ENCODE data around the gene APRT. TPM values are rescaled to one million over a fixed set of nuclear protein-coding genes. Genes with fewer than 3 reads are reported as not detected.
A peak's percentile ranks its signal among the peaks of the same experiment; 100 is the strongest.

The APRT gene
- polyA plus RNA-seq, 1 experiment: 152 TPM

DNA sequence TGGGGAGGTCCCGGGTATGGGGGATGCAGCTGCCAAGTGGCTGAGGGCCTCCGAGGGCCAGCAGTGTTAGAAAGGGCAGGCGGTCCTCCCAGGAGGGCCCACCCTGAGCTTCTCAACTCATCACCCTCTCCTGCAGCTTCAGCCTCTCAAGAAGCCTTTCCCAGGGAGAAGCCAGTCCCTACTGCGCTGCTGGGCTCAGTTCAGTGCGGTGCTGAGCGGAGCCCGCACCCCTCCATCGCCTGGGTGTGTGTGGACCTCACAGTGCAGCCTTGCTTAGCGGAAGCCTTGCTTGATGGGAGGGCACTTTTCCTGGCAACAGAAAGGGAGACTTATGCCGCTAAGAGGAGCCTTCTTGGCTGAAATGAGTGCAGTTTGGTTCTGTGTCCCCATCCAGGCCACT is 3.5 kb upstream of the APRT start:
- ChIA-PET POLR2A (no interaction called here), CTCF (interaction anchor here (1.0 to 2.2 kb wide), 5 partner anchors 9 to 322 kb away, joined by 3 to 6 read pairs (median 4); no protein-coding TSS in a partner anchor)
- Histone ChIP-seq H3K36me3 (ENCODE audit: control insufficient read depth, insufficient read depth, low read length) (no peaks in the 10 kb centered on the region; the same call in 1 of the 2 replicates), H3K4me3 (ENCODE audit: low read depth, low read length) (no peak overlapping the region), H3K27me3 (ENCODE audit: control insufficient read depth, insufficient read depth, low read length) (no peaks in the 10 kb centered on the region)
- TF ChIP-seq, protein P1, sequence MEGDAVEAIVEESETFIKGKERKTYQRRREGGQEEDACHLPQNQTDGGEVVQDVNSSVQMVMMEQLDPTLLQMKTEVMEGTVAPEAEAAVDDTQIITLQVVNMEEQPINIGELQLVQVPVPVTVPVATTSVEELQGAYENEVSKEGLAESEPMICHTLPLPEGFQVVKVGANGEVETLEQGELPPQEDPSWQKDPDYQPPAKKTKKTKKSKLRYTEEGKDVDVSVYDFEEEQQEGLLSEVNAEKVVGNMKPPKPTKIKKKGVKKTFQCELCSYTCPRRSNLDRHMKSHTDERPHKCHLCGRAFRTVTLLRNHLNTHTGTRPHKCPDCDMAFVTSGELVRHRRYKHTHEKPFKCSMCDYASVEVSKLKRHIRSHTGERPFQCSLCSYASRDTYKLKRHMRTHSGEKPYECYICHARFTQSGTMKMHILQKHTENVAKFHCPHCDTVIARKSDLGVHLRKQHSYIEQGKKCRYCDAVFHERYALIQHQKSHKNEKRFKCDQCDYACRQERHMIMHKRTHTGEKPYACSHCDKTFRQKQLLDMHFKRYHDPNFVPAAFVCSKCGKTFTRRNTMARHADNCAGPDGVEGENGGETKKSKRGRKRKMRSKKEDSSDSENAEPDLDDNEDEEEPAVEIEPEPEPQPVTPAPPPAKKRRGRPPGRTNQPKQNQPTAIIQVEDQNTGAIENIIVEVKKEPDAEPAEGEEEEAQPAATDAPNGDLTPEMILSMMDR (IDR thresholded peaks at IDR 0.05; ENCODE audit: insufficient read depth, low read depth, low read length): no peak
- no peak for DNase-seq (ENCODE audit: low read depth)

DNA sequence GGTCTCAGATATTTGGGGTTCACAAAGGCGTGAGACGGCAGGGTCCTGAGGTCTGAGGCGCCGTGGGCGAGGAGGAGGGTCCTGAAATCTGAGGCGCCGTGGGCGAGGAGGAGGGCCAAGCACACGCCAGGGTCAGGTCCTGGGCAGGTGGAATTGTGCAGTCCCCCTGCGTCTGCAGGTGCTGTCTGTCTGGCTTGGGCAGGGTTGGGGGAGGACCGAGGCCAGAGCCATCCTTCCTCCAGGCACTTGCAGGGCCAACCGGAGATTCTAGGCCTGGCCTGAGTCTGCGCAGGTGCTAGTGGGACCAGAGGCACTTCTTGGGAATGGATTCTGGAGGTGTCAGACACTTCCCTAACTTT is 2.4 kb upstream of the APRT start:
- H3K27me3 ChIP-seq (ENCODE audit: control insufficient read depth, insufficient read depth, low read length): no peaks in the 10 kb centered on the region
- ChIA-PET CTCF (interaction anchor here (2.2 kb wide), 1 partner anchor 76 kb away, joined by 6 read pairs; no protein-coding TSS in a partner anchor), POLR2A (no interaction called here)
- TF ChIP-seq, protein P1 (IDR thresholded peaks at IDR 0.05; ENCODE audit: insufficient read depth, low read depth, low read length): no peak
- no peak overlapping the region for H3K4me3 ChIP-seq (ENCODE audit: low read depth, low read length)
- H3K36me3 ChIP-seq (ENCODE audit: control insufficient read depth, insufficient read depth, low read length): peaks cover 5% of the 10 kb centered on the region
- DNase-seq (ENCODE audit: low read depth): no peak

DNA sequence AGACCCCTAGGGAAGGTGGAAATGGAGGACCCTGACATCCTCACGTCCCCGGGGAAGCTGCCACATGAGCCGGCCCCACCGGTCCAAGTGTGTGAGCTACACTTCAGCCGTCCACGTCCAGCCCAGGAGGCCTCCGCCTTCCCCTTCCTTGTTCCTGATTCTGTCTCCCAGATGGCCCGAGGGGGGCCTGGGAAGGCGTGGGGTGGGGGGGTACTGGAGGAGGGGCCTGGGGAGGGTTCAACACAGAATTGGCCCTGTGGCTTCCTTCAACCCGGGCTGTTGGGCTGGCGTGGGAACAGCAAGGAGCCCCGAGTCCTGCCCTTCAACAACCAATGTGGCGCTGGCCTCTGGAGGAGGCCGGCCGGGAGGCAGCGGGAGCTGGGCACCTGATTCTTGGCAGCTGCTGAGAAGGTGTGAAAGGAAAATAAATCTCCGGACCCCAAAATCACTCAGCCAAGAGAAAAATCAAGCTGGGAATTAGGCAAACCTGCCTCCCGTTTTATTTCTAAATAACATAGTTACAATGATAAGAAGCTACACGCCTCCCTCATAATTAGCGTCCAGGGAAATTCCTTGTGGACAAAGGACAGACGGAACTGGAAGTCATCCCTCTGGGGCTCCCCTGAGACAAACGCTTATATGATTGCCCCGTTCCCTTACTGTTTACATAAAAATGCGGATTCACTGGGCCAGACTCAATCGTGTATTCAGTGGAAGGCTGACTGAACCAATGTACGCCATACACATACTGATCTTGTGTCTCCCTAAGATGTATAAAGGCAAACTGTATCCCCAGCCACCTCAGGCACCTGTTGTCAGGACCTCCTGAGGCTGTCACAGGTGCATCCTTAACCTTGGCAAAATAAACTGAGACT is 1.8 kb upstream of the APRT start:
- DNase-seq (ENCODE audit: low read depth): no peak
- CTCF ChIA-PET: interaction anchor here (1.0 to 2.2 kb wide), 4 partner anchors 8 to 76 kb away, joined by 3 to 7 read pairs (median 4); partner anchors contain the start of genes GALNS and TRAPPC2L
- TF ChIP-seq, protein P1 (IDR thresholded peaks at IDR 0.05; ENCODE audit: insufficient read depth, low read depth, low read length): no peak
- POLR2A ChIA-PET: no interaction called here
- H3K27me3 ChIP-seq (ENCODE audit: control insufficient read depth, insufficient read depth, low read length): no peaks in the 10 kb centered on the region
- H3K36me3 ChIP-seq (ENCODE audit: control insufficient read depth, insufficient read depth, low read length): peaks cover 5% of the 10 kb centered on the region
- H3K4me3 ChIP-seq (ENCODE audit: low read depth, low read length): no peak overlapping the region

DNA sequence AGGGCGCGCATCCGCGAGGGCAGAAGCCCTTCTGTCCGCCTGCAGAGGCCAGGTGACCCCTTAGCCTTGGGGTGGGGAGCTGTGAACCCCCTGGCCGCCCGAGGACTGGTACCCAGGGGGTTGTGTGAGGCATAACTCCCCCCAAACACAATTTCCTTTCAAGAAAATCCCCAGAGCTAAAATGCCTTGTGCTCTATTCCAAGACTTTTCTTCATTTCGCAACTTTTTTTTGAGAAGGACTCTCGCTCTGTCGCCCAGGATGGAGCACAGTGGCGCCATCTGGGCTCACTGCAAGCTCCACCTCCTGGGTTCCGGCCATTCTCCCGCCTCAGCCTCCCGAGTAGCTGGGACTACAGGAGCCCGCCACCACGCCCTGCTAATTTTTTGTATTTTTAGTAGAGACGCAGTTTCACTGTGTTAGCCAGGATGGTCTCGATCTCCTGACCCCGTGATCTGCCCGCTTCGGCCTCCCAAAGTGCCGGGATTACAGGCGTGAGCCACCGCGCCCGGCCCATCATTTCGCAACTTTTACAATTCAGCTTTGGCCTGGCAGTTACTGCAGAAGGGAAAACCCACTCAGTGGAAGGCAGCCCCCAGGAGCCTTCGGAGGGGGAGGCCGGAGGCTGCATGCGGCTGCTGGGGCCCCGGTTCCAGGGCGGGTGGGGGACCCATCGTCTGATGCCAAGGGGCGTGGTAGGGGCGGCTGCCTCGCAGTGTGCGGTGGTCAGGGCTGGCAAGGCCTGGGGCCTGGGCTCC is 963 bp upstream of the APRT start:
- POLR2A ChIA-PET: no interaction called here
- TF ChIP-seq, protein P1 (IDR thresholded peaks at IDR 0.05; ENCODE audit: insufficient read depth, low read depth, low read length): 0 out of 2 replicates have a peak, but pooled peaks have one; percentile 8

More for the DNA sequence above, 963 bp upstream of the APRT start:
- CTCF ChIA-PET: interaction anchor here (0.6 to 1.5 kb wide), 4 partner anchors 9 to 45 kb away, joined by 3 to 7 read pairs (median 3); partner anchors contain the start of genes GALNS and TRAPPC2L
- peak overlapping the region; percentile 86 for H3K4me3 ChIP-seq (ENCODE audit: low read depth, low read length)
- DNase-seq (ENCODE audit: low read depth): no peak
- H3K27me3 ChIP-seq (ENCODE audit: control insufficient read depth, insufficient read depth, low read length): no peaks in the 10 kb centered on the region
- H3K36me3 ChIP-seq (ENCODE audit: control insufficient read depth, insufficient read depth, low read length): peaks cover 7% of the 10 kb centered on the region

Data from BJ (cell line).